Activated naive CD4-positive, alpha-beta T cell treated with anti-CD3 and anti-CD28 coated beads, Interleukin-2, amount 50 U/mL, for 24 hours (primary cell): ENCODE data around the gene RASL12.
"Not testable (repeated sequence)": the region's sequence is repeated elsewhere in the genome, so short reads cannot be mapped to it uniquely, and the experiment has no call there.

ENCODE experiments used
- H3K27ac Mint-ChIP-seq: one replicate; pipeline ENCODE4 v1.8.0; 2021; ENCODE audit warnings: mild to moderate bottlenecking, mixed read lengths
- H3K27me3 Mint-ChIP-seq: one replicate; pipeline ENCODE4 v1.8.0; 2021; ENCODE audit warnings: mixed read lengths
- H3K36me3 Mint-ChIP-seq: one replicate; pipeline ENCODE4 v1.8.0; 2021; ENCODE audit warnings: mixed read lengths
- H3K4me1 Mint-ChIP-seq: one replicate; pipeline ENCODE4 v1.8.0; 2021; ENCODE audit warnings: mixed read lengths
- H3K4me3 Mint-ChIP-seq: one replicate; pipeline ENCODE4 v1.8.0; 2021; ENCODE audit warnings: mild to moderate bottlenecking, mixed read lengths
- H3K9me3 Mint-ChIP-seq: one replicate; pipeline ENCODE4 v1.8.0; 2021; ENCODE audit warnings: mixed read lengths

Gene RASL12

GRCh38 chr15:65056106-65056505 is 11.7 kb downstream of the RASL12 start:
- no peak overlapping the region for H3K27ac Mint-ChIP-seq
- no peaks in the 10 kb centered on the region for H3K4me1 Mint-ChIP-seq
- no peaks in the 10 kb centered on the region for H3K9me3 Mint-ChIP-seq
- H3K36me3 Mint-ChIP-seq, result no peaks in the 10 kb centered on the region
- H3K27me3 Mint-ChIP-seq, result no peaks in the 10 kb centered on the region
- no peak overlapping the region for H3K4me3 Mint-ChIP-seq

- Mint-ChIP-seq H3K27me3 (no peaks in the 10 kb centered on the region), H3K4me1 (peaks cover 1% of the 10 kb centered on the region), H3K36me3 (no peaks in the 10 kb centered on the region), H3K9me3 (no peaks in the 10 kb centered on the region), H3K27ac (no peak overlapping the region), H3K4me3 (no peak overlapping the region)
Measured at GRCh38 chr15:65055201-65055870, 12.5 kb downstream of the RASL12 start.

DNA sequence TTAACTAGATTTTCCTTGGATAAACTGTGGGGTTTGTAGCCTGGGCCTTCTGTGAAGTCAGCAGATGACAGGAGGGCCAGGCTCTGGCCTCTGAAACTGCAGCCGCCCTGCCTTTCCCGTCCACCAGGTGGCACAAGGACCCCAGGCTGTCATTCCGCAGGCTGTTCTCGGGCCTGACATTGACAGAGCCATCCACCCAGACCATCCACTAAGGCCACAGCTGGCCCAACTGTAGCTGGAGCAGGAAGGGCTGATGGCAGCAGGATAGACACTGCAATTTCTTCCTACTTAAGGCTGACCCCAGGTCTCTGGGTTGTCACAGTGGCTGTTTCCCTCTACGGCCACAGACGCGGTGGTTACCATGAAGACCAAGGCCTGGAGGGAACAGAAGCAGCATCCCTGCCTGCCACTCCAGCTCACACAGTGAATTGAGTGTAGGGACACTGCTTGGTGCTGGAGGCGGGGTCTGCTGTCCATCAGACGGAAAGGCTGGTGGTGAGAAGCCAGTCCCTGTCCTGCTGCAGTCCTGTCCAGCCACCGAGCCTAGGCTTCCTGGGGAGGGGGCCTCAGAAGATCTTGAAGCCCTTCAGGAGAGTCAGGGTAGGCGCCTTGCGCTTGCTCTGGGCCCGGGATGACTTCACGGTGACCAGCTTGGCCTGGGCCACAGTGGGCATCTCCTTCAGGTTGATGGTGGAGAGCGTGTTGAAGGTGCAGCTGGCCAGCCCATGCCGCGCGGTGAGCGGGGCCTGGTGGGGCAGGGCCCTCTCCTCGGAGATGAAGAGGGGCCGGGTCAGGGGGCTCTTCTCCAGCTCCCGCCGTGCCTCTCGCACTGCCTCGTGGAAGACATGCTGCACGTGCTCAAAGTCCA is 13.2 kb downstream of the RASL12 start:
- Mint-ChIP-seq H3K27me3 (no peaks in the 10 kb centered on the region), H3K4me3 (no peak overlapping the region), H3K36me3 (no peaks in the 10 kb centered on the region), H3K9me3 (no peaks in the 10 kb centered on the region), H3K27ac (no peak overlapping the region), H3K4me1 (peaks cover 8% of the 10 kb centered on the region)

- H3K4me1 Mint-ChIP-seq, result peaks cover 13% of the 10 kb centered on the region
- no peaks in the 10 kb centered on the region for H3K9me3 Mint-ChIP-seq
- no peaks in the 10 kb centered on the region for H3K27me3 Mint-ChIP-seq
- H3K4me3 Mint-ChIP-seq, result no peak overlapping the region
- H3K27ac Mint-ChIP-seq, result no peak overlapping the region
- no peaks in the 10 kb centered on the region for H3K36me3 Mint-ChIP-seq
Measured at GRCh38 chr15:65052956-65053355, 14.8 kb downstream of the RASL12 start.

GRCh38 chr15:65051266-65051665 is 16.5 kb downstream of the RASL12 start:
- no peaks in the 10 kb centered on the region for H3K36me3 Mint-ChIP-seq
- no peaks in the 10 kb centered on the region for H3K9me3 Mint-ChIP-seq
- H3K4me3 Mint-ChIP-seq, result no peak overlapping the region
- H3K4me1 Mint-ChIP-seq, result peaks cover 13% of the 10 kb centered on the region
- H3K27me3 Mint-ChIP-seq, result no peaks in the 10 kb centered on the region
- no peak overlapping the region for H3K27ac Mint-ChIP-seq

DNA sequence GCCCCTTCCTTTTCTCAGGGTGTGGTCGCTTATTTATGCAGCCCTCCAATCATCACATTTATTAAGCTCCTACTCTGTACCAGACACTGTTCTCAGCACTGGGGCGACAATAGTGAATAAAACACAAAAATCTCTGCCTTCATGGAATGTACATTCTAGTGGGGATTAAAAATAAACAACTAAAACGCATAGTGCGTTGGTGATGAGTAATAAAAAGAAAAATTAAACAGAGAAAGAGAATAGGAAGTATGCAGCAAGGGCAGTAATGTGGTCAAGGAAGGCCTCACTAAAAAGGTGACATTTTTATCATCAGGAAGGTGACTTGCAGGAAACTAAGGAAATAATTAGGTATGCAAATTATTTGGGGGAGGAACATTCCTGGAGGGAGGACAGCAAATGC is 17.5 kb downstream of the RASL12 start:
- H3K9me3 Mint-ChIP-seq, result no peaks in the 10 kb centered on the region
- H3K36me3 Mint-ChIP-seq, result no peaks in the 10 kb centered on the region
- H3K27ac Mint-ChIP-seq, result no peak overlapping the region
- H3K27me3 Mint-ChIP-seq, result no peaks in the 10 kb centered on the region
- H3K4me3 Mint-ChIP-seq, result no peak overlapping the region
- peaks cover 13% of the 10 kb centered on the region for H3K4me1 Mint-ChIP-seq

DNA sequence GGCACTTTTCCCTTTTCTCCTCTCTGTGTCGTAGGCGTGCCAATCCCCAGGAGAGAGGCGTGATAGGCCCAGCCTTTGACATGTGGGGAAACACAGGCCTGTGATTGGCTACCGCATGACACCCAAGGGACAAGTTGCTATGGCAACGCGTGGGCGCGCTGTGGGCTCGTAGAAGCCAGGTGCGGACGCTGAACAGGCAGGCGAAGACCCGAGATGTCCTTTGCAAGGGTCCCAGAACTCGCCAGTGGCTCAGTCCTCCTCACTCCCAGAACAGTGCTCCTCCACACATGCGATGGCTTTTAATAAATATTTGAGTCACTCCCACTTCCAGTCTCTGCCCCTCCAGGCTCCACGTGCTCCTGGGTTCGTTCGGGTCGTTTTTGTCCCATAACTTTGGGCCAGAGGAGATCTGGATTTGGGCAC is 18.4 kb downstream of the RASL12 start:
- Mint-ChIP-seq H3K27me3 (no peaks in the 10 kb centered on the region), H3K36me3 (no peaks in the 10 kb centered on the region), H3K4me3 (peak overlapping the region; percentile 63), H3K4me1 (peaks cover 13% of the 10 kb centered on the region), H3K9me3 (no peaks in the 10 kb centered on the region), H3K27ac (no peak overlapping the region)

- Mint-ChIP-seq H3K9me3 (no peaks in the 10 kb centered on the region), H3K36me3 (no peaks in the 10 kb centered on the region), H3K4me1 (peaks cover 13% of the 10 kb centered on the region), H3K4me3 (no peak overlapping the region), H3K27ac (no peak overlapping the region), H3K27me3 (no peaks in the 10 kb centered on the region)
Measured at GRCh38 chr15:65048241-65048640, 19.6 kb downstream of the RASL12 start.

GRCh38 chr15:65044724-65045481 is 22.9 kb downstream of the RASL12 start, which contains the start of gene SLC51B:
SLC51B (plus strand) TSS chr15:65045387; CDS start chr15:65050005, 4,618 bp downstream.
- no peaks in the 10 kb centered on the region for H3K9me3 Mint-ChIP-seq
- no peaks in the 10 kb centered on the region for H3K36me3 Mint-ChIP-seq
- H3K27ac Mint-ChIP-seq, result no peak within 1 kb of the TSS
- no peaks in the 10 kb centered on the region for H3K27me3 Mint-ChIP-seq
- no peak within 1 kb of the TSS for H3K4me3 Mint-ChIP-seq
- H3K4me1 Mint-ChIP-seq, result peaks cover 8% of the 10 kb centered on the region

- not testable (repeated sequence) for H3K27ac Mint-ChIP-seq, H3K4me1 Mint-ChIP-seq, H3K9me3 Mint-ChIP-seq, H3K4me3 Mint-ChIP-seq, H3K36me3 Mint-ChIP-seq, H3K27me3 Mint-ChIP-seq
Measured at GRCh38 chr15:65044218-65044617, 23.6 kb downstream of the RASL12 start.

GRCh38 chr15:65042776-65043327 is 24.9 kb downstream of the RASL12 start:
- no peaks in the 10 kb centered on the region for H3K27me3 Mint-ChIP-seq
- no peaks in the 10 kb centered on the region for H3K36me3 Mint-ChIP-seq
- no peak overlapping the region for H3K27ac Mint-ChIP-seq
- H3K9me3 Mint-ChIP-seq, result no peaks in the 10 kb centered on the region
- no peak overlapping the region for H3K4me3 Mint-ChIP-seq
- no peaks in the 10 kb centered on the region for H3K4me1 Mint-ChIP-seq

DNA sequence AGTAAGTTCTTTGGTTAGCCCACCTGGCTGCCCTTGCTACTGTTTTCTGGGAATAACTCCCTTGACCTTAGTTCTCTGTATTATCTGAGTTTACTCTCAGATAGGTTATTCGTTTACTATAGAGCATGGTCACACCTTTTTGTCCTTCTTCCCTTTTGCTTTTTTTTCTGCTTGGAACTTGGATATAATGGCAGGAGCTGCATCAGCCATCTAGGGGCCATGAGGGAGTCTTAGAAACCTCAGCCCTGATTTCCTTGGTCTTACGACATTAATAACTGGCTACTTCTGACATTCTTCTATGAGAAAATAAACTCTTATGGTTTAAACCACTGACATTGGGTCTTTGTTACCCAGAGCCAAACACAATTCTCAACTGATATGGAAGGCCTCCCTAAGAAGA is 26.0 kb downstream of the RASL12 start:
- Mint-ChIP-seq H3K36me3 (no peaks in the 10 kb centered on the region), H3K27ac (no peak overlapping the region), H3K9me3 (no peaks in the 10 kb centered on the region), H3K4me3 (no peak overlapping the region), H3K4me1 (no peaks in the 10 kb centered on the region), H3K27me3 (no peaks in the 10 kb centered on the region)

GRCh38 chr15:65040461-65040860 is 27.3 kb downstream of the RASL12 start:
- Mint-ChIP-seq H3K27me3 (no peaks in the 10 kb centered on the region), H3K4me1 (no peaks in the 10 kb centered on the region), H3K27ac (no peak overlapping the region), H3K36me3 (no peaks in the 10 kb centered on the region), H3K9me3 (no peaks in the 10 kb centered on the region), H3K4me3 (no peak overlapping the region)

DNA sequence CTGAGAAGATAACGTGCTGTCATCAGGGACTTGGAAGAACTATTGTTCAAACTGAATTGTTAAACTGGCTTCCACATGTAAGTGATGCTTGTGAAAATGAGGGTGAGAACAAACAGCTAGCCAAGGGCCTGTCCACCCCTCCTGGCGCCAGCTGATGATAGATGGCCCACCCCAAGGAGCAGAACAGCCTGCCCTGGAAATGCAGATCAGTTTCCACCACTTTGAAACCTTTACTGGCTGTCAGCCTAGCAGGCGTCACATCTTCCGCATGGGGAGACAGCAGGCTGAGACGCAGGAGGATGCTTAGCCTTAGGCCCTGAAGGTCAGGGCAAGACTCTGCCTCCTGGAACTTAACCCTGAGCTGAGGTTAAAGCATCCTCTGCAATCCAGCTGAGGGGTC is 29.0 kb downstream of the RASL12 start:
- Mint-ChIP-seq H3K27ac (no peak overlapping the region), H3K4me3 (no peak overlapping the region), H3K27me3 (no peaks in the 10 kb centered on the region), H3K4me1 (peaks cover 5% of the 10 kb centered on the region), H3K9me3 (no peaks in the 10 kb centered on the region), H3K36me3 (no peaks in the 10 kb centered on the region)

DNA sequence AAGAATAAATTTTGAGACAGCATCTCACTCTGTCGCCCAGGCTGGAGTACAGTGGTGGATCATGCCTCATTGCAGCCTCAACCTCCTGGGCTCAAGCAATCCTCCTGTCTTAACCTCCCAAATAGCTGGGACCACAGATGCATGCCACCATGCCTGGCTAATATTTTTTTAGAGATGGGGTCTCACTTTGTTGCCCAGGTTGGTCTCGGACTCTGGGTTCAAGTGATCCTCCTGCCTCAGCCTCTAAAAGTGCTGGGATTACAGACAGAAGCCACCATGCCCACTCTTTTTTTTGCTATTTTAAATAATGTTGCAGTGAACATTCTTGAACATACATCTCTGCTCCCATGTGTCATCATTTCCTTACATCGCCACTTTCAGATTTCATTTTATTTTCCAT is 29.4 kb downstream of the RASL12 start:
- Mint-ChIP-seq H3K27me3 (no peaks in the 10 kb centered on the region), H3K36me3 (no peaks in the 10 kb centered on the region), H3K4me1 (peaks cover 9% of the 10 kb centered on the region), H3K9me3 (no peaks in the 10 kb centered on the region), H3K27ac (no peak overlapping the region), H3K4me3 (no peak overlapping the region)
